Measurements from ENCODE around the gene FNDC3B.

The FNDC3B gene

DNA sequence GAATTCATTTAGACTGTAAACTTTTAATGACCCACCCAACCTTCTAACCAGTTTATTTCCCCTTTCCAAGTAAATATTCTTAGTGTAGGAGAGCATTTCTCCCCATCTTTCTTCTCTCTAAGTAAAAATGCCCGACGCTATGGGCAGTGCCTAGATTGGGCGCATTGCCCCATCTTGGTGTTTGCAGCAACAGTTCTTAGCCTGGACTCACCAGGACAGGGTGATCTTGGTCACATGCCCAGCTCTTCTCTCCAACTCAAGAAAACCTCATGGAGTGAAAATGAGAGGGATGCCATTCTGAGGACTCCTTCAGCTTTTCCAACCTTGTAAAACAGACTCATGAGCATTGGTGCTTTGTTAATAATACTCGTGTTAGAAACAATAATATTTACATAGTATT lies 332.2 kb downstream of the FNDC3B start:
- DNase-seq (ENCODE audit: low spot score) = no peak

DNA sequence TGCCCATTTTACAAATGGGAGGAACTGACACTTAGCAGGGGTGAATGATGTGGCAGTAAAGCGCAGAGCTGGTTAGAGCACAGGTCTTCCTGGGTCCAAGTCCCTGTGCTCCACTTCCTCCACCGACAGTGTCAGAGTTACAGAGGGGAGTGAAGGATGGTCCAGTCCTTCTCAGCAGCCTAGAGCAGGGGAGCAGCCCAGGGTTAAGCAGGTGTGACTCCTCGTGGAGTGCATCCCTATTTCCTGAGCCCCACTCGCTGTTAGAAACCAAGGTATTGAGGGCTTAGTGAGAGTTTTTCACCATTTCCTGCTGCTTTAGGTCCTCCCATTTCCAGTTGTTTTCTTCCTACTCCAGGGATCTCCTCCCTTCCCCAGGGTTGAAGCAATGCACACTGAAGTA lies 333.5 kb downstream of the FNDC3B start:
- DNase-seq (ENCODE audit: low spot score) = no peak

DNA sequence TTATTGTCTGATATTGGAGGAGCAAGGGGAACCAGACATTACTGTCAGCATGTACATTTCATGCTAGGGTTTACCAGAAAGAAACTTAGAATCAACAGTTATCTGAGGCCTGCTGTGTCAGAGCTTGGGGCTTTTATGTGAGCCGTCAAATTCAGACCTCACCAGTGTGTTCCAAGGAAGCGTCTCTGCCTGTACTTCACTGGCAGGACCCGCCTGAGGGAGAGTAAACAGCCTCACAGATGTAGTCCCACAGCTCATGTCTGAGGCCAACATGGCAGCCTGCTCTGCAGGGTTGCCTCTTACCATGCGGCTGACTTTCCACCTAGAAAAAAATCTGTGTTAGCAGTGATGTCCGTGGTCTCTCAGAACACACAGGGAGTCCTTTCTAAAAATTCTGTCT lies 334.5 kb downstream of the FNDC3B start:
- DNase-seq (ENCODE audit: low spot score) = no peak

DNA sequence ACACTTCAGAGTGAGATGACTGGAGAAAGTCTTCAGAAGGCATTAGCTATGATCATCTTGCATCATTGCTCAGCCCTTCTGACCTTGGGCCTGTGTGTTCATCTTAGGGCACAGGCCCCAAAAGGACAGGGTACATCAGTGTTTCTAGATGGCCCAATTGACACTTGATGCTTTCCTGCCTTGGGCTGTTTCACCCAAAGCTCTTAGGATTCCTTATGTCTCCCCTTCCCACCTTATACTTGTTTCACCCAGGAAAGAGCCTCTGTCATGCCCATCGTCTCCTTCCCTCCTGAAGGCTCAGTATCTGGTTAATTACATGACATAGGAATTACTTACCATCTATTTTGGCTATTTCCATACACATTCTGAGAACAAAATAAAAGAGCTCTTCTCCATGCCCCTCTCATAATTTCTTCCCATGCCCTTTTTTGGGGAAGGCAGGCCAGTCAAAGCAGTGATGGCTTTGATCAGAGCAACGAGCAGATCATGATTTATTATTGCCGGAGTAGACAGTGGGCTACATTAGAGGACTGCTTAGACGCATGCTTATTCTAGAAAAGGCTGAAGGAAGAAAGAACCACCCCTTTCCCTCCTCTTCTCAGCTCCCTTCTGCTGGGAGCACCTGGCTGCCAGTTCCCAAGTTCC lies 335.9 kb downstream of the FNDC3B start:
- DNase-seq (ENCODE audit: low spot score) = no peak

DNA sequence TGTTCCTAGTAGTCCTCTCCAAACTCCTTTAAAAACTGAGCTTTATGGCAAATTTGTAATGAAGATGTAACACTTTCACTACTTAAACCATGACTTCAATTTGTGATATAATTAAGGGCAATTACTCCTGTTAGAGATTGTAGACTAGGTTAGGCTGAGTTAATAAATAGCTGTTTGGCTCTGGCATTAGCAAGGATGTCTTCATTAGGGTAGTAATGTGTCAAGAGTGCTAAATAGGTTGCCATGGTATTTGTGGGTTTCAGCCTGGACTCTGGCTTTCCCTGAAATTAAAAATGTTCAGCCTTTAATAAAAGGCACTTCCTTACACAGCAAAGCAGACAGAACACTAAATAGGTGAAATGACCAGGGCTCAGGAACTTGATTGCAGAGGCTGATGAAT lies 337.0 kb downstream of the FNDC3B start:
- no peak for DNase-seq (ENCODE audit: low spot score)

DNA sequence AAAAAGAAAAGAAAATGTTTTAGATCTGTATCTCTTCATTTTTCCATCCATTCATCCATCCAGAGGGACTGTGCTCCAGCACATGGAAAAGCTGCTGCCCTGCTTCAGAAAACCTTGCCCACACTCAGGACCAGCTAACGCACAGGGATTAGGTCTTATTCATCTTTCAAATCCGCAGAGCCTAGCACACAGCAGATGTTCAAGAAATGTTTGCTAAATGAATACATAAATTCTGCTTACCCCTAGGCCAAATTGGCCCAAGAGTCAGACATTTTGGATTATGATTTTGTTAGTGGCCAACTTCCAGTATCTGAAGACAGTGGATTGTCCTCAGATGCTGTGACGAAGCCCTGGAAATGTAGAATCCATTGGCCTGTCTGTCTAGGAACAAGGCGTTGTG lies 337.5 kb downstream of the FNDC3B start:
- DNase-seq (ENCODE audit: low spot score) = no peak

DNA sequence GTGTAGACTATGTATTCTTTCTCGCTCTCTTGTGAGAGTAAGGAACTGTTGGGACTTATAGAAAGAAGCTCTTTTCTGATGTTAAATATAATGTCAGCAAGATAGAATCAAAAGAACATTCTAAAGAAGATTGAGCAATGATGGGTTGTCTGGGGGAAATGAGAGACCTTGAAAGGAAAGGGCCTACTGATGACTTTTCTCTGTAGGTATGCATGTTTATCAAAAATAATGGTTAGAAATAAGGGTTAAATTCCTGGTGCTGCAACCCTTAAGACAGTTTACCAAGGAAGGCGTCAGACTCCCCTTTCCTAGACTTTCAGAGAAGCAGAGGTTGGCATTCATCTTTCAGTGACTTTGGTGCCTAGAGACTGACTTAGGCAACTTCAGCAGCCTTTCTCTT lies 339.1 kb downstream of the FNDC3B start:
- DNase-seq (ENCODE audit: low spot score) = no peak

DNA sequence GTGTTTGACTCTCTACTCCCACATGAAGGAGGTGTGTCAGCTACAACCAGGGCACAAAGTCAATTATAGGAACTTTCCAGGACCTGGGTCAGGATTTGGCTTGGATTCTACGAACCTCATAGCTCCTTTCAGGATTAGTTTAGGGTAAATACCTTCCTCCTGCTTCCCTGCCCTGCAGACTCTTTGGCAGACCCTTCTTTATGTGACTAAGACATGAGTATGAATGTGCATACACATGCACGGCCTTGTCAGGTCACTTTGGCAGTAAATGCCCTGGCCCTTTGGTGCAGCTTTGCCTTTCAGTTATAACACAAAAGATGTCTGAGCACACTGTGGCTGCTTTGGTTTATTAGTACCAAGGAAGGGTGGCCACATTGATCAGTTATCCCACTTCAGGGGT lies 340.0 kb downstream of the FNDC3B start:
- no peak for DNase-seq (ENCODE audit: low spot score)

DNA sequence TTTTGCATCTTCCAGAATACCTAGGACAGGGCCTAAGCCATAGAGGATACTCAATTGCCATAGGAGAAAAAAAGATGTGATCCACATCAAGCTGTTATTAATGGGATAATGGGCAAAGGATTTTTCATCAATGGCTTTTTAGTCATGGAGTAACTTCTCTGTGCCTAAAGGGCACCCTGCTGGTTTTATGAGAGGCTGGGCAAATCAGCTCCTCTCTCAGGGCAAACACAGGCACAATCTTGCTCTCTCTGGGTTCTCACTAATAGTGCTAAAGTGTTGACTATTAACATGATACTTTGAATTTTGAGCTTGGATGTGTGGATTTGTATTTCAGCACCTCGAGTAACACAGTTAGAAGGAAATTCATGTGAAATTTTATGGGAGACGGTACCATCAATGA lies 341.3 kb downstream of the FNDC3B start:
- no peak for DNase-seq (ENCODE audit: low spot score)

DNA sequence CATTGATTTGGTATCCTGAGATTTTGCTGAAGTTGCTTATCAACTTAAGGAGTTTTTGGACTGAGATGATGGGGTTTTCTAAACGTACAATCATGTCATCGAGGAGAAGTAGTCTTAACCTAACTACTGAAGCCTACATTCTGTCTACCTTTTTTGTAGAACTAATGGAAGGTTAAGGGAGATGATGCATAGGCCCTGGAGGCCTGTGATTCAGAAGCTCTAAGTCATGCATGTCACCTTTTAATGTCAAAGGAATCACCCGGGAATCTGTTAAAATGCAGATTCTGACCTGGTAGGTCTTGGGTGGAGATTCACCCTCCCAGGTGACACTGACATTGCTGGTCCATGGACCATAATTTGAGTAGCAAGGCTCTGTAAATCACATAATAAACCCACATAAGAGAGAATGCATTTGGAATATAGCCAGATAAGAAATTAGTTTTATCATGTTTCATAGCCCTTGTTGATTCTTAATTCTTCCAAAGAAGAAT lies 344.0 kb downstream of the FNDC3B start:
- DNase-seq (ENCODE audit: low spot score) = no peak

DNA sequence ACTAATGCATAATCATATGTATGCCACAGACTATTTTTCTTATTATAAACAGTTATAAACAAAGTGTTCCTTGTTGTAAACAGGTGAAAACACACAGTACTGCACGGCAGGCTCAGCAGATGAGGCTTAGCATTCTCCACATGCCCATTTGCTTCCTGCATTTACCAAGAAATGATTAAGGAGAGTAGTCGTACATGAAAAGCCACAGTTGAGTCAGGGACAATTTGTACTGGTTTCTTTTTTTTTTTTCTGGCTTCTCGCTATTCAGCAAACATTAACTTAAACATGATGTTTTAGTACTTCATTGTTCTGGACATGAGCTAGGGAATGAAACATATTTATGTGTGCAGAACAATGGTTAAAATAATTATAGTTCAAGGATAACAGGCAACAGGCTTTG lies 345.5 kb downstream of the FNDC3B start:
- DNase-seq (ENCODE audit: low spot score) = no peak

DNA sequence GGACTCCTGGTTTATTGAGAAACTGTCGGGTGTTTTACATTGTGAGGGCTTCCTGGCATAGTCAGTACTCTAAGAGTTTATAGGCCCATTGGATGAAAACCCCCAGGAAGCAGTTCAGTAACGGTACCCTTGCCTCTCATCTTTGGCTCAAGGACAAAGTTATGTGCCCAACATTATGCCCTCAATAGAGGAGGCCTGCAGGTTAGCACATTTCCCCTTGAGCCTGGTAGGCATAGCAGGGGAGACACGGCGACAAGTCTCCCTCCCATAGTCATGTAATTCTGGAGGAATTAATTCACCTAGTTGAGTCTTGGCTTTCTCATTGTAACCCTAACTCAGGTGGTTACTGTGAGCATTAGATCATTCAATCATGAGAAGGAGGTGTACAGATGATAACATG lies 348.4 kb downstream of the FNDC3B start:
- no peak for DNase-seq (ENCODE audit: low spot score)

DNA sequence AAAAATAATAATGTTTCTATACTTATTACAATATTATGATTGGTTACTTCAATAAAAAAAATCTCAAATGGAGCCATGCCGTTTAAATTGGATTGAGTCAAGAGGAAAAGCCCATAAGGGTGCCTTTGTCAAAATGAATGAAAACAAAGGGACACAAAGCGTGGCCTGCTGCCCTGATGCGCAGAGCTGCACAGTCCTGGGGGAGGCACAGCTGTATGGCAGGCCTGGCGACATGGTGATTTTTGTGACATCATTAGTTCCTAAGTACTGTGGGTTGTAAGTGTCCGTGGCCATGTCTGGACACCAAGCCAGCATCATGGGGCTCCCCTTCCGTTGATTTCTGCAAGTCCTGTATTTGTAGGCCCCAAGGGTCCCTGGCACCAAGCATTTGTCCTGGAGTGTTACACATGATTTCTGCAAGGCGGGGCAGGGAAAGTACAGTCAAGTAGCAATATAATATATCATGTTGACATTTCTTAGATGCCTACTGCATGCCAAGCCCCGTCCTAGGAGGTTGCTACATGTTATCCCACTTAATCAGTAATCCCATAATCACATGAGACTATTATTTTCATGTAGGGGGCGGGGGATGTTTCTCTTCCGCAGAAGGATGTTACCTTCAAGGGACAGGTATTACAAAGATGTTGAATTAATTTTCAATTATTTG lies 349.2 kb downstream of the FNDC3B start:
- no peak for DNase-seq (ENCODE audit: low spot score)

DNA sequence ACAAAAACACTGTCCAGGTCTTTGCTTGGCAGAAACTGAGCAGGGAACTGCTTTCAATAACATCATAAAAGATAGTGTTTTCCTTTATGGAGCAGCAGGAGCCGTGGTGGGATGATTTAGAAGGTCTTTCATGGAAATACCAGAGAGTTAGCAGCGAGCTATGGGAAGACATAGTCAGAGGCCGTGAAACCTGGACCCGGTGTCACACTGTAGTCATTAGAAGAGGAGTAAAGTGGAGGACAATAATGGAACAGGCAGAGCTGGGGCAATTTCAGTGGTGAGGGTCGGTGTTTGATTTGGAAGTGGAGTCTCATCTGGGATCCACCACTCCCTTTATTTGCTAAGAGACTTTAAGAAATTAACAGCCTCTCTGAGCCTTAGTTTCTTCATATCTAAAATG lies 351.4 kb downstream of the FNDC3B start:
- no peak for DNase-seq (ENCODE audit: low spot score)

DNA sequence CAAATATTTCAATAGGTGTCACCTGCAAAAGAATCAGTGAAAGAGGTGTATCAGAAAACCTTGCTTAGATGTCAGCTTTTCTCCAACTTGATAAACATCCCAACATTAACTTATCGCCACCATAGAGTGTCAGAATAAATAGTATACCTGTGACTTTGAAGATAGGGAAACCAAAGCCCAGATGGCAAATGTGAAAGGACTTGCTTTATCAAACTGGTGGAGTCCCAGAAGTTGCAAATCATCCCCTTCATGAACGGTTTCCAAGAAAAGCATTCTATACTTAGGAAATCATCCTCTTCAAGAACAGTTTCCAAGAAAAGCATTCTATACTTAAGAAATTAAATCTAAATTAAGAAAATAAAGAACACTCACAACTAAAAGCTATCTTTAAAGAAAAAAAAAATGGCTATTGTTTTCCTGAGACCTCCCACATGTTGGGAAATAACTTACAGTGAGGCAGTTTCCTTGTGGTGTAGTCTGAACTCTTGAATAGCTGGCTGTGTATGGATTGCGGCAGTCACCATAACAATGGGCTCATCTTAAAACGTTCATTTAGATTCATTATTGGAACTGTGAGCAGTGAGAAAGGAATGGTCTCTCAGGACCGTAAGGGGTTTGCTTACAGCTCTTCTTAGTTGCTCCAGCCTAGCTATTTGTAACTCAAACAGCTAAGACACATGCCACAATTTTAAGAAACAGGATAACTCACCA lies 352.4 kb downstream of the FNDC3B start:
- DNase-seq (ENCODE audit: low spot score) = no peak

DNA sequence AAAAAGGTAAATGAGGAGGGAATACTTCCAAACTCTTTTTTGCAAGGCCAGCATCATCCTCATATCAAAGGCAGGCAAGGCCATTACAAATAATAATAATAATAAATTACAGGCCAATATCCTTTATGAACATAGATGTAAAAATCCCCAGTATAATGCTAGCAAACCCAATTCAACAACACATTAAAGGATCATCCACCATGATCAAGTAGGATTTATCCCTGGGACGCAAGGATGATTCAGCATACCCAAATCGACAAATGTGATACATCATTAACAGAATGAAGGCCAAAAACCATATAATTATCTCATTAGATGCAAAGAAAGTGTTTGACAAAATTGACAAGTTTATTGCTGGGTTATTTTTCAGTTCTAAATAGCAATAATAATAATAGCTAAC lies 355.3 kb downstream of the FNDC3B start:
- no peak for DNase-seq (ENCODE audit: low spot score)

DNA sequence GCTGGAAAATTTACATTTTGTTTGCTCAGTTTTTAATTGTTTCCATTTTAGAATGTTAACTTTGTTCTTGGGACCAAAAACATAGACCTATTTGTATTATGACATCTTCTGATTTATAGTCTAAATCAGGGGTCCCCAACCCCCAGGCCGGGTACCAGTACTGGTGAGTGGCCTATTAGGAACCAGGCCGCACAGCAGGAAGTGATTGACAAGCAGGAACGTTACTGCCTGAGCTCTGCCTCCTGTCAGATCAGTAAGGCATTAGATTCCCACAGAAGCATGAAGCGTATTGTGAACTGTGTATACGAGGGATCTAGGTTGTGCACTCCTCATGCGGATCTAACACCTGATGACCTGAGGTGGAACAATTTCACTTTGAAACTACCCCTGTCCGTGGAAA lies 357.0 kb downstream of the FNDC3B start:
- DNase-seq (ENCODE audit: low spot score) = no peak

DNA sequence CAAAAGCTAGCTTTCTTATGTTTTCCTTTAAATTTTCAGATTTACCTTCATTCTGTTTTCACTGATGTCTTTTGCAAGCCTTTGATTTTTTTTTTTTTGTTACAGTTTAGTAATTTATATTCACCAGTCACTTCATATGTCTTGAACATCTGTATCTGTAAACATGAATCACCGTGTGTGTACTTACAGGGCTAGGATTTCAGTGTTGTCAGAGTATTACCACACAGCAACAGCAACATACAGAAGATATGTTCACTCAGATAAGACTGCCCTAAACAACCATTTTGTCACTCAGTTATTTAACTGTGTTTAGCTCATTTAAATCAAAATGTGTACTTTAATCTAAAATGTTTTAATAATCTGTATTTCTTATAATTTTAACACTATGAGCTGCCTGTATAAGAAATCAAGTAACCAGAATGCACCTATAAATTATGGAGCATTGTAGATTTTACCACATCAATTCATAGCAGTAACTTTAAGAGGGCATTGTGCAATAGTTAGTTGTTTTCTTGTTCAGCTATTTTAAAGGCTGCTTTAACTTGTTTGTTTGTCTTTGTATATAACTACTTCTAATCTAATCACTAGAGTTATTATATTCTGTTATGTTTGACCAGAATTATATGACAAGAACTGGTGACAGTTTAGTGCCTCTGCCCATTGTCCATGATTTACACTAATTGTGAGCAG lies 358.5 kb downstream of the FNDC3B start:
- no peak for DNase-seq (ENCODE audit: low spot score)

DNA sequence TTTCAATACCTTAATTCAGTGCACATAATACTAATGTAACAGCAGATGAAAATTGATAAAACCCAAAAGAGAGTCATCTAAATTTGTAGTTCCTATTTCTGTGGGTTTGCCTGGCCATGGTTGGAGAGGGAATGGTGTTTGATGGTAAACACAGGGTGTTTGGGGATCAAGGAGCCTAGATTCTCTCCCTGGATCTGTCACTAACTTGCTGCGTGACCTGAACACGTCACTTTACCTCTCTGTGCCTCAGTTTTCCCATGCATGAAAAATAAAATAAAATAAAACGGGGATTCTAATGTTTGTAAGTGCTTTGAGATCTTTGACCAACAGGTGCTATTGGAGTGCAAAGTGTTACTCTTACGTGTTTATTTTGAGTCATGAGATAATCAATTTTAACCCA lies 359.1 kb downstream of the FNDC3B start:
- DNase-seq (ENCODE audit: low spot score) = no peak

DNA sequence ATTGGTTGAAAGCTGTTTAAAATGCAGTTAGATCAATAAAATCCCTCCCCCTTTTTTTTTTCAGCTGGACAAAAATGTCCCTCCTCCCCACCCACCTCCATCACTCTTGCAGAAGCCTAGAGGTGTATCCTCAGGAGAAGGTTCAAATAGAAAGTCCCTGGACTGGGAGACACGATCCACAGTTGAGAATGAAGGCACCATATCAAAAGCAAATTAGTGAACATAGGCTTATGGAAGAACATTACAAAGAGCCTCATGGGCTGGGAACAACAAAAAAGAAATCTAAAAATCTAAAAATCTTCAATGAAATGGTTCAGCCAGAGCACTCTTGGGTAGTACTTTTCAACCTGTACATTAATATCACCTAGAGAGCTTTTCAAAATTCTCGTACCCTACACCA lies 362.7 kb downstream of the FNDC3B start:
- DNase-seq (ENCODE audit: low spot score) = no peak

DNA sequence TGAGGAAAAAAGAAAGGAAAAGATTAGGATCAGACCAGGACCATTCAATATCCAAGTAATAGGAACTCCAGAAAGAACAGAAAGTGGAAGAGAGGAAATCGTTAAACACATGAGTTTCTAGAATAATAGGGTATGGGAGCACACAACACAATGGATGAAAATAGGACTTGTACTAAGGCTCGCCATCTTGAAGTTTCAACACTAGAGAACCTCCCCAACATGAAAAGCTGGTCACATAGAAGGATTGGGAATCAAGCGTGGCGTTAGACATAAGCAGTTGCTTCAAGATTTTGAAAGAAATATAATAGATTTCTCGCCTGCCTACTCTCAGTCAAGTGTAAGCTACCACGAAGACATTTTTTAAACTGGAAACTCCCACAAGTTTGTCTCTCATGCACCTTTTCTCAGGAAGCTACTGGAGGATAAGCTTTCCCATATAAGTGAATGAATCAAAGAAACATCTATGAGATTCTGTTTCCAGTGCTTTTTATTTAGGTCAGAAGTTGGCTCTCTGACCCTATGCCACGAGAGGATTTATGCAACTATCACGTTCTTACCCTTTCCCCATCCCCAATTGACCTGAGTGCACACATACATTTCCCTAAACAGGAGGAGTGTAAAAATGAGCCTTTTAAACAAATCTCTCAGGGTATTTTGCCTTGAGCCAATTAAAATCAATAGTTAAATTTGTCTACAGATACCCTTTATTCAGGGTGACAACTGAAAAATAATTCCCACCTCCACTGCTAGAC lies 363.7 kb downstream of the FNDC3B start:
- DNase-seq (ENCODE audit: low spot score) = no peak

All from hematopoietic multipotent progenitor cell treated with erythropoietin and hydrocortisone succinate and interleukin-3 and kit ligand, for 17 days (in vitro differentiated cells).